Gastrocnemius medialis (tissue), 4 donors: ENCODE data around the gene SPATA13. TPM values are rescaled to one million over a fixed set of nuclear protein-coding genes. Genes with fewer than 3 reads are reported as not detected.
"Not testable (repeated sequence)": the region's sequence is repeated elsewhere in the genome, so short reads cannot be mapped to it uniquely, and the experiment has no call there.

Experiments
- ATAC-seq, 2 donors: fragments of 150-250 bp; one replicate each; pipeline ENCODE4 v1.9.1; 2016
- DNase-seq, 2 donors: peaks; one replicate each; pipeline ENCODE4 v3.0.0-alpha.2; 2019
- H3K27ac ChIP-seq, 4 donors: fragments of 200-600 bp; sonication (generic); 1 replicate in 1 of 4; 2 replicates in 3 of 4; pipeline ENCODE4 v1.5.1; 2016 to 2018; ENCODE audit warnings: mild to moderate bottlenecking in 2 of 4, moderate library complexity in 1 of 4
- H3K27me3 ChIP-seq, 3 donors: fragments of 200-600 bp; sonication (generic) in 2 of 3; 1 replicate in 1 of 3; 2 replicates in 2 of 3; pipeline versions ENCODE4 v1.5.1 to v1.6.0; 2016 to 2019; ENCODE audit warnings: mild to moderate bottlenecking in 1 of 3, moderate library complexity in 1 of 3
- H3K36me3 ChIP-seq, 2 donors: fragments of 200-600 bp; sonication (generic) in 1 of 2; one replicate each; pipeline ENCODE4 v1.5.1; 2017 to 2018
- H3K4me1 ChIP-seq, 2 donors: fragments of 200-600 bp; sonication (generic) in 1 of 2; one replicate each; pipeline ENCODE4 v1.5.1; 2016 to 2017; ENCODE audit warnings: mild to moderate bottlenecking in 2 of 2
- H3K4me3 ChIP-seq, 4 donors: fragments of 200-600 bp; sonication (generic) in 3 of 4; 1 replicate in 1 of 4; 2 replicates in 3 of 4; pipeline ENCODE4 v1.5.1; 2016 to 2019; ENCODE audit warnings: mild to moderate bottlenecking in 2 of 4
- H3K9me3 ChIP-seq, 3 donors: fragments of 200-600 bp; sonication (generic) in 2 of 3; 1 replicate in 1 of 3; 2 replicates in 2 of 3; pipeline ENCODE4 v1.5.1; 2016 to 2019
- CTCF ChIP-seq, 5 experiments: fragments of 450-650 bp in 3 of 5; fragments of 200-600 bp in 2 of 5; sonication (generic) in 2 of 5; IDR thresholded peaks in 4 of 5; conservative IDR thresholded peaks in 1 of 5; 1 replicate in 4 of 5; 2 replicates in 1 of 5; pipeline ENCODE4 v1.5.1; 2016 to 2019; ENCODE audit warnings: antibody characterized with exemption in 5 of 5, mild to moderate bottlenecking in 3 of 5, moderate library complexity in 3 of 5
- POLR2A ChIP-seq, 2 donors: fragments of 450-650 bp; IDR thresholded peaks; one replicate each; pipeline ENCODE4 v1.6.1; 2017; ENCODE audit warnings: antibody characterized with exemption in 2 of 2, mild to moderate bottlenecking in 2 of 2, moderate library complexity in 2 of 2
- in situ Hi-C, 4 donors: fragments of 200-750 bp; cut with MboI; loops; one replicate each; pipeline versions ENCODE4 v1.15.0 to v1.8.0; 2017; ENCODE audit warnings: low sequenced_read_pairs in 4 of 4
- intact Hi-C: fragments of 100-400 bp; cut with DNase I; formaldehyde crosslinking; loops from one replicate; pipeline ENCODE4 v1.15.1; 2023; ENCODE audit warnings: low total_unique reads
- total RNA-seq, 4 donors: library from RNA; depleted of rRNA; stranded (reverse); fragments of >200 nt; gene quantifications; one replicate each; pipeline versions ENCODE4 v1.1.0 to v1.2.3, GENCODE V29; 2016

SPATA13 gene
- total RNA-seq, 4 donors from 2014 or later, result 3.2 to 17.0 (median 5.8) TPM

DNA sequence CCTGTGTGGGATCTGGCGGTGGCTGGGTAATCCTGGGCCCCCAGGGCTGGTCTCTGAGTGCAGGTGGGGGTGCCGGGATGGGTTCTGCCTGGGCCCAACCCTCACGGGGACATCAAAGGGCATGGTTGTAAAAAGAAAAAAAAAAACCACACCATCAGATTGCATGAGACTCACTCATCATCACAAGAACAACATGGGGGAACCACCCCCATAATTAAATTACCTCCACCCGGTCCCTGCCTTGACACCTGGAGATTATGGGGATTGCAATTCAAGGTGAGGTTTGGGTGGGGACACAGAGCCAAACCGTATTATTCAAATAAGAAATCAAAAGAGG, 163.2 kb downstream of the SPATA13 start:
- in situ Hi-C loops (no loop called here), intact Hi-C loops (no loop called here)
- DNase-seq, result no peak
- Histone ChIP-seq H3K4me1 (no peaks in the 10 kb centered on the region), H3K36me3 (no peaks in the 10 kb centered on the region), H3K4me3 (no peak overlapping the region), H3K27me3 (no peaks in the 10 kb centered on the region), H3K9me3 (no peaks in the 10 kb centered on the region), H3K27ac (no peak overlapping the region)
- ATAC-seq, result no peak
- TF ChIP-seq CTCF (IDR thresholded peaks at IDR 0.05 in 4 of 5, conservative IDR thresholded peaks at IDR 0.05 in 1 of 5) (no peak), POLR2A (IDR thresholded peaks at IDR 0.05) (no peak)

GRCh38 chr13:24327598-24327997, 167.1 kb downstream of the SPATA13 start:
- ATAC-seq, H3K27ac ChIP-seq, H3K9me3 ChIP-seq, H3K27me3 ChIP-seq, H3K4me1 ChIP-seq, H3K4me3 ChIP-seq, H3K36me3 ChIP-seq, intact Hi-C loops, DNase-seq: not testable (repeated sequence)
- in situ Hi-C loops, result loop anchor here in 1 of 4 donors (5.0 kb wide), 1 partner anchor 1415 kb away; no protein-coding TSS in a partner anchor

DNA sequence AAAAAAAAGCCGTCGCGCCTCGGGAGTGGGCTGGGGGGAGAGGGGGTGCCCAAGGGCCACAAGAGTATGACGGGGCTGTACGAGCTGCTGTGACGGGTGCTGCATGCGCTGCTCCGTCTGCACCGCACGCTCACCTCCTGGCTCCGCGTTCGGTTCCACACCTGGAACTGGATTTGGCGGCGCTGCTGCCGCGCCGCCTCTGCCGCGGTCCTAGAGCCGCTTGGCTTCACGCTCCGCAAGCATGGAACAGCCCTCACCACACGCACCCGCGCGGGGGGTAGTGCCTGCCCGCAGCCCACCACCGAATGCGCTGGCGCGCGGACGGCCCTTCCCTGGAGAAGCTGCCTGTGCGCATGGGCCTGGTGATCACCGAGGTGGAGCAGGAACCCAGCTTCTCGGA, 167.6 kb downstream of the SPATA13 start:
- DNase-seq, result no peak
- Histone ChIP-seq H3K27ac (no peak overlapping the region), H3K9me3 (no peaks in the 10 kb centered on the region), H3K36me3 (no peaks in the 10 kb centered on the region), H3K4me3 (no peak overlapping the region), H3K4me1 (no peaks in the 10 kb centered on the region), H3K27me3 (no peaks in the 10 kb centered on the region)
- intact Hi-C loops, result no loop called here
- in situ Hi-C loops, result loop anchor here in 1 of 4 donors (5.0 kb wide), 1 partner anchor 1416 kb away; no protein-coding TSS in a partner anchor
- no peak for TF ChIP-seq POLR2A (IDR thresholded peaks at IDR 0.05)
- no peak for TF ChIP-seq CTCF (IDR thresholded peaks at IDR 0.05 in 4 of 5, conservative IDR thresholded peaks at IDR 0.05 in 1 of 5)
- ATAC-seq, result no peak

DNA sequence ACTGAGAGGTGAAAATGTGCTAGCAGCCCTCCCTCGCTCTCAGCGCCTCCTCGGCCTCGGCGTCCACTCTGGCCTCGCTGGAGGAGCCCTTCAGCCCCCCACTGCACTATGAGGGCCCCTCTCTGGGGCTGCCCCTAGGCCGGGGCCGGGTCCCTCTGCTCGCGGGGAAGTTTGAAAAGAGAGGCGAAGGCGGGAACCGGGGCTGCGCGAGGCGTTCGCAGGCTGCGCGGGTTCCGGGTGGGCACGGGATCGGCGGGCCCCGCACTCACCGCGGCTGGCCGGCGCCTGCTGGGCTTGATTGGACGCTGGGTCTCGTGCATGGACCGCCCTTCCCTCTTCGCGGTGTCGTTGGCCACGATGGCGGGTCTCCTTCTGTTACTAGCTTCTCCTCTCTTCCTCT, 178.2 kb downstream of the SPATA13 start:
- Histone ChIP-seq H3K27me3 (no peaks in the 10 kb centered on the region), H3K27ac (no peak overlapping the region), H3K4me3 (no peak overlapping the region), H3K9me3 (no peaks in the 10 kb centered on the region), H3K36me3 (no peaks in the 10 kb centered on the region), H3K4me1 (no peaks in the 10 kb centered on the region)
- ATAC-seq (no peak), DNase-seq (no peak)
- no peak for TF ChIP-seq CTCF (IDR thresholded peaks at IDR 0.05 in 4 of 5, conservative IDR thresholded peaks at IDR 0.05 in 1 of 5)
- TF ChIP-seq POLR2A (IDR thresholded peaks at IDR 0.05), result no peak
- in situ Hi-C loops, result no loop called here
- intact Hi-C loops, result no loop called here

- in situ Hi-C loops (no loop called here), intact Hi-C loops (no loop called here)
- H3K27me3 ChIP-seq, result no peaks in the 10 kb centered on the region
- DNase-seq (no peak), ATAC-seq (no peak)
- H3K27ac ChIP-seq, result no peak overlapping the region
- no peak overlapping the region for H3K4me3 ChIP-seq
- H3K9me3 ChIP-seq, result no peaks in the 10 kb centered on the region
- no peaks in the 10 kb centered on the region for H3K36me3 ChIP-seq
- TF ChIP-seq POLR2A (IDR thresholded peaks at IDR 0.05), result no peak
- no peak for TF ChIP-seq CTCF (IDR thresholded peaks at IDR 0.05 in 4 of 5, conservative IDR thresholded peaks at IDR 0.05 in 1 of 5)
- H3K4me1 ChIP-seq, result no peaks in the 10 kb centered on the region
These were observed 179.6 kb downstream of the SPATA13 start for GRCh38 chr13:24339937-24340607.
